Testis (tissue), 2 donors: ENCODE measurements around the gene DACH1.

Experiments
- CTCF ChIP-seq, 3 experiments: fragments of 450-650 bp in 2 of 3; fragments of 200-600 bp in 1 of 3; sonication (generic) in 1 of 3; IDR thresholded peaks; one replicate each; pipeline ENCODE4 v1.5.1; 2016 to 2019; ENCODE audit warnings: antibody characterized with exemption in 3 of 3, mild to moderate bottlenecking in 2 of 3, moderate library complexity in 1 of 3
- POLR2A ChIP-seq: fragments of 450-650 bp; IDR thresholded peaks from one replicate; pipeline ENCODE4 v1.6.1; 2017; ENCODE audit warnings: antibody characterized with exemption, mild to moderate bottlenecking, moderate library complexity

- TF ChIP-seq CTCF (IDR thresholded peaks at IDR 0.05) (no peak), POLR2A (no peak)
Observed at GRCh38 chr13:71858647-71859046, 8.4 kb downstream of the DACH1 start.
